SK-MEL-5 (cell line): ENCODE data around the gene GPR137C. TPM values are rescaled to one million over a fixed set of nuclear protein-coding genes. Genes with fewer than 3 reads are reported as not detected.
A peak's percentile ranks its signal among the peaks of the same experiment; 100 is the strongest.
"Not testable (repeated sequence)": the region's sequence is repeated elsewhere in the genome, so short reads cannot be mapped to it uniquely, and the experiment has no call there.

Source experiments
- DNase-seq: peaks from one replicate; pipeline ENCODE4 v3.0.0-alpha.2; 2016; ENCODE audit warnings: low read depth, low spot score
- in situ Hi-C: cut with HindIII; loops from 2 replicates; pipeline ENCODE4 v1.10.0; 2016; ENCODE audit warnings: low sequenced_read_pairs, high pct_unique_total_duplicates, low pct_unique_long_range_greater_than_20kb
- total RNA-seq: library from RNA; depleted of rRNA; stranded (reverse); fragments of >200 nt; shearing (Covaris generic); gene quantifications from 2 replicates; pipeline ENCODE4 v1.2.3, GENCODE V29; 2014

The GPR137C gene
- total RNA-seq, 1 experiment from 2014 or later = 0.32 TPM

GRCh38 chr14:52553002-52553670, 500 bp downstream of the GPR137C start:
- in situ Hi-C loops = no loop called here
- peak; percentile 2 for DNase-seq

- in situ Hi-C loops = no loop called here
- DNase-seq = peak; percentile 62
These were observed 1.3 kb downstream of the GPR137C start for GRCh38 chr14:52553671-52554575.

GRCh38 chr14:52558688-52559087, 6.1 kb downstream of the GPR137C start:
- in situ Hi-C loops = no loop called here
- no peak for DNase-seq

- no peak for DNase-seq
- in situ Hi-C loops = no loop called here
These were observed 10.5 kb downstream of the GPR137C start for GRCh38 chr14:52563120-52563519.

- in situ Hi-C loops, DNase-seq: not testable (repeated sequence)
These were observed 15.8 kb downstream of the GPR137C start for GRCh38 chr14:52568454-52568853.

- no peak for DNase-seq
- in situ Hi-C loops = no loop called here
These were observed 23.2 kb downstream of the GPR137C start for GRCh38 chr14:52575858-52576257.

- in situ Hi-C loops = no loop called here
- DNase-seq = no peak
These were observed 30.9 kb downstream of the GPR137C start for GRCh38 chr14:52583544-52583943.

GRCh38 chr14:52589646-52590045, 37.0 kb downstream of the GPR137C start:
- DNase-seq = no peak
- in situ Hi-C loops = no loop called here

- in situ Hi-C loops = no loop called here
- no peak for DNase-seq
These were observed 37.7 kb downstream of the GPR137C start for GRCh38 chr14:52590318-52590717.

GRCh38 chr14:52596320-52596719, 43.7 kb downstream of the GPR137C start:
- no peak for DNase-seq
- in situ Hi-C loops = no loop called here

- in situ Hi-C loops = no loop called here
- DNase-seq = no peak
These were observed 44.2 kb downstream of the GPR137C start for GRCh38 chr14:52596861-52597260.

- DNase-seq = no peak
- in situ Hi-C loops = no loop called here
These were observed 45.9 kb downstream of the GPR137C start for GRCh38 chr14:52598568-52598967.

GRCh38 chr14:52599974-52600373, 47.3 kb downstream of the GPR137C start:
- DNase-seq = no peak
- in situ Hi-C loops = no loop called here

- no peak for DNase-seq
- in situ Hi-C loops = no loop called here
These were observed 49.5 kb downstream of the GPR137C start for GRCh38 chr14:52602131-52602530.

GRCh38 chr14:52607061-52607460, 54.4 kb downstream of the GPR137C start:
- in situ Hi-C loops = no loop called here
- no peak for DNase-seq

GRCh38 chr14:52609445-52610044, 56.9 kb downstream of the GPR137C start:
- DNase-seq = peak; percentile 26
- in situ Hi-C loops = no loop called here

- in situ Hi-C loops = no loop called here
- no peak for DNase-seq
These were observed 57.6 kb downstream of the GPR137C start for GRCh38 chr14:52610187-52610586.

- in situ Hi-C loops = no loop called here
- DNase-seq = no peak
These were observed 66.0 kb downstream of the GPR137C start for GRCh38 chr14:52618602-52619001.
